NCI-H128 (cell line): Measurements from ENCODE around the gene GPR34.
"Not testable (repeated sequence)": the region's sequence is repeated elsewhere in the genome, so short reads cannot be mapped to it uniquely, and the experiment has no call there.

Source experiments
- DNase-seq: peaks from one replicate; lab custom pipeline; 2025; ENCODE audit not compliant: unreplicated experiment; lab: John Stamatoyannopoulos, UW

Gene GPR34

GRCh38 chrX:41688835-41689234 is at the start of gene GPR34:
GPR34 (plus strand) TSS chrX:41688973; CDS start chrX:41695634, 6,661 bp downstream.
- DNase-seq: no peak

- DNase-seq: not testable (repeated sequence)
Observed at GRCh38 chrX:41646201-41646600, 42.6 kb upstream of the GPR34 start.

GRCh38 chrX:41653125-41653524 is 35.6 kb upstream of the GPR34 start:
- no peak for DNase-seq

- DNase-seq: no peak
Observed at GRCh38 chrX:41655101-41655500, 33.7 kb upstream of the GPR34 start.

- DNase-seq: no peak
Observed at GRCh38 chrX:41655631-41656030, 33.1 kb upstream of the GPR34 start.

- DNase-seq: no peak
Observed at GRCh38 chrX:41661366-41662095, 27.2 kb upstream of the GPR34 start.

- no peak for DNase-seq
Observed at GRCh38 chrX:41664375-41664901, 24.3 kb upstream of the GPR34 start.

GRCh38 chrX:41664908-41665307 is 23.9 kb upstream of the GPR34 start:
- DNase-seq: no peak

- no peak for DNase-seq
Observed at GRCh38 chrX:41665686-41666085, 23.1 kb upstream of the GPR34 start.

GRCh38 chrX:41666251-41666650 is 22.5 kb upstream of the GPR34 start:
- DNase-seq: no peak

GRCh38 chrX:41667631-41668030 is 21.1 kb upstream of the GPR34 start:
- DNase-seq: no peak

GRCh38 chrX:41670112-41670511 is 18.7 kb upstream of the GPR34 start:
- no peak for DNase-seq

GRCh38 chrX:41671082-41671481 is 17.7 kb upstream of the GPR34 start:
- DNase-seq: no peak

GRCh38 chrX:41672643-41673042 is 16.1 kb upstream of the GPR34 start:
- no peak for DNase-seq

GRCh38 chrX:41676361-41676760 is 12.4 kb upstream of the GPR34 start:
- DNase-seq: not testable (repeated sequence)

- no peak for DNase-seq
Observed at GRCh38 chrX:41677183-41678060, 11.4 kb upstream of the GPR34 start.

GRCh38 chrX:41684138-41684537 is 4.6 kb upstream of the GPR34 start:
- DNase-seq: no peak

GRCh38 chrX:41684940-41685339 is 3.8 kb upstream of the GPR34 start:
- DNase-seq: no peak

- DNase-seq: no peak
Observed at GRCh38 chrX:41686788-41687187, 2.0 kb upstream of the GPR34 start.

- DNase-seq: no peak
Observed at GRCh38 chrX:41688156-41688555, 617 bp upstream of the GPR34 start.

GRCh38 chrX:41689711-41690110 is 938 bp downstream of the GPR34 start:
- no peak for DNase-seq

- DNase-seq: no peak
Observed at GRCh38 chrX:41692162-41692749, 3.5 kb downstream of the GPR34 start.
